Measurements from ENCODE around the gene APOM.

Gene APOM

GRCh38 chr6:31621991-31622390, 33.7 kb upstream of the APOM start:
- no peak for DNase-seq (ENCODE audit: insufficient read length, low spot score)
- no peak for FAIRE-seq
- no peak for TF ChIP-seq POLR2A (IDR thresholded peaks at IDR 0.05; ENCODE audit: low read depth, low read length)

- FAIRE-seq (no peak), DNase-seq (ENCODE audit: insufficient read length, low spot score) (no peak)
- no peak for TF ChIP-seq POLR2A (IDR thresholded peaks at IDR 0.05; ENCODE audit: low read depth, low read length)
These were observed 33.0 kb upstream of the APOM start for GRCh38 chr6:31622684-31623091.

DNA sequence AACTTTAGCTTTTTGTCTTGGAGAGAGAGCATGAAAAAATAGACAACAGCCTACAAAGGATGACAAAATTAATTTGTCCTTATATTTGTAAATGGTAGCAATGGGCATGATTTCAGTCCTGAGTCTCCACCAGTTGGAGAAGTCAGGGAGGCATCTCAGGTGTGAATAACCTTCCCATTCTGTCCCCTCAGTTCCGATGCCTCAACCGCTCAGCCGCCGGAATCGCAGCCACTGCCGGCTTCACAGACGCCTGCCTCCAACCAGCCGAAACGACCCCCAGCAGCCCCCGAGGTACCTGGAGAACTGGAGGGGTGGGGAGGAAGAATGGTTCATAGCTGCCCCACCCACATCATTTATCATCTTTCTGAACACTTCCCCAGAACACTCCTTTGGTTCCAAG, 31.6 kb upstream of the APOM start:
- no peak for FAIRE-seq
- DNase-seq (ENCODE audit: insufficient read length, low spot score), result no peak
- no peak for TF ChIP-seq POLR2A (IDR thresholded peaks at IDR 0.05; ENCODE audit: low read depth, low read length)

DNA sequence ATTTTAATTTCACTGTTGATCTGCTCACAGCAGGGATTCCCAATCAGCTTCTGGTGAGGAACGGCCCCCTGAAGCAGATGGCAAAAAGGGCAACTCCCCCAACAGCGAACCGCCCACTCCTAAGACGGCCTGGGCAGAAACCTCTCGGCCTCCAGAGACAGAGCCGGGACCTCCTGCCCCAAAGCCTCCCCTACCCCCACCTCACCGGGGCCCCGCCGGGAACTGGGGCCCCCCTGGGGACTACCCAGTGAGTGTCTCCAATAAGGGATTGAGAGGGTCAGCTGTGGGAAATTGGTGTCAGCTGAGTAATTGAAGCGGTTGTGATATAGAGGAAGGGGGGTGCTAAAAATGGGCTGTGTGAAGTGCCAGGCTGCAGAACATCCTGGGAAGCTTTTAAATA, 28.7 kb upstream of the APOM start:
- DNase-seq (ENCODE audit: insufficient read length, low spot score) (no peak), FAIRE-seq (no peak)
- no peak for TF ChIP-seq POLR2A (IDR thresholded peaks at IDR 0.05; ENCODE audit: low read depth, low read length)

- DNase-seq (ENCODE audit: insufficient read length, low spot score) (no peak), FAIRE-seq (no peak)
- TF ChIP-seq POLR2A (IDR thresholded peaks at IDR 0.05; ENCODE audit: low read depth, low read length), result no peak
These were observed 27.9 kb upstream of the APOM start for GRCh38 chr6:31627690-31628287.

GRCh38 chr6:31629014-31629413, 26.7 kb upstream of the APOM start:
- no peak for FAIRE-seq
- no peak for TF ChIP-seq POLR2A (IDR thresholded peaks at IDR 0.05; ENCODE audit: low read depth, low read length)
- no peak for DNase-seq (ENCODE audit: insufficient read length, low spot score)

- TF ChIP-seq POLR2A (IDR thresholded peaks at IDR 0.05; ENCODE audit: low read depth, low read length), result no peak
- DNase-seq (ENCODE audit: insufficient read length, low spot score), result no peak
- no peak for FAIRE-seq
These were observed 25.3 kb upstream of the APOM start for GRCh38 chr6:31630177-31630934.

DNA sequence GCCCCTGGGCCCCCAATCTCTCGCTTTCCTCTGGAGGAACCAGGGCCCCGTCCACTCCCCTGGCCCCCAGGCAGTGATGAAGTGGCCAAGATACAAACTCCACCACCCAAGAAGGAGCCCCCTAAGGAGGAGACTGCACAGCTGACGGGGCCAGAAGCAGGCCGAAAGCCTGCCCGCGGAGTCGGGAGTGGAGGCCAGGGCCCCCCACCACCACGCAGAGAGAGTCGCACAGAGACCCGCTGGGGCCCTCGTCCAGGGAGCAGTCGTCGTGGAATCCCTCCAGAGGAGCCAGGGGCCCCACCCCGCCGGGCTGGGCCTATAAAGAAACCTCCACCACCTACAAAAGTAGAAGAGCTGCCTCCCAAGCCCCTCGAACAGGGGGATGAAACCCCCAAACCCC, 24.5 kb upstream of the APOM start:
- DNase-seq (ENCODE audit: insufficient read length, low spot score), result no peak
- no peak for TF ChIP-seq POLR2A (IDR thresholded peaks at IDR 0.05; ENCODE audit: low read depth, low read length)
- FAIRE-seq, result no peak

- FAIRE-seq (no peak), DNase-seq (ENCODE audit: insufficient read length, low spot score) (no peak)
- TF ChIP-seq POLR2A (IDR thresholded peaks at IDR 0.05; ENCODE audit: low read depth, low read length), result no peak
These were observed 23.9 kb upstream of the APOM start for GRCh38 chr6:31631681-31632278.

GRCh38 chr6:31632279-31632946, 23.3 kb upstream of the APOM start:
- FAIRE-seq (no peak), DNase-seq (ENCODE audit: insufficient read length, low spot score) (no peak)
- no peak for TF ChIP-seq POLR2A (IDR thresholded peaks at IDR 0.05; ENCODE audit: low read depth, low read length)

- TF ChIP-seq POLR2A (IDR thresholded peaks at IDR 0.05; ENCODE audit: low read depth, low read length), result no peak
- FAIRE-seq, result no peak
- DNase-seq (ENCODE audit: insufficient read length, low spot score), result no peak
These were observed 22.2 kb upstream of the APOM start for GRCh38 chr6:31633447-31633846.

DNA sequence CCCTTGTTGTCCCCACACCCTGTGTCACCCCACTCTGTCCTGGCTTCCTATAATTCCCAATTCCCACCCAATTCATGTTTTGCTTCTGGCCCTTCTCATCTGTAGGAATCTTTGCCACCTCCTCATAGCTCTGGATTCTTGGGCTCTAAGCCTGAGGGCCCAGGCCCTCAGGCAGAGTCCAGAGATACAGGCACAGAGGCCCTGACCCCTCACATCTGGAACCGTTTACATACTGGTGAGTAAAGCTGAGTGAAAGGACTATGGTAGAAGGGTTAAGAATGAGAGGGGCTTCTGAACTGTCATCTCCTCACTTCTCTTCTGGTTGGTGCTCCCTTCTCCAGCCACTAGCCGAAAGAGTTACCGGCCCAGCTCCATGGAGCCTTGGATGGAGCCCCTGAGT, 21.6 kb upstream of the APOM start:
- FAIRE-seq (no peak), DNase-seq (ENCODE audit: insufficient read length, low spot score) (no peak)
- TF ChIP-seq POLR2A (IDR thresholded peaks at IDR 0.05; ENCODE audit: low read depth, low read length), result no peak

DNA sequence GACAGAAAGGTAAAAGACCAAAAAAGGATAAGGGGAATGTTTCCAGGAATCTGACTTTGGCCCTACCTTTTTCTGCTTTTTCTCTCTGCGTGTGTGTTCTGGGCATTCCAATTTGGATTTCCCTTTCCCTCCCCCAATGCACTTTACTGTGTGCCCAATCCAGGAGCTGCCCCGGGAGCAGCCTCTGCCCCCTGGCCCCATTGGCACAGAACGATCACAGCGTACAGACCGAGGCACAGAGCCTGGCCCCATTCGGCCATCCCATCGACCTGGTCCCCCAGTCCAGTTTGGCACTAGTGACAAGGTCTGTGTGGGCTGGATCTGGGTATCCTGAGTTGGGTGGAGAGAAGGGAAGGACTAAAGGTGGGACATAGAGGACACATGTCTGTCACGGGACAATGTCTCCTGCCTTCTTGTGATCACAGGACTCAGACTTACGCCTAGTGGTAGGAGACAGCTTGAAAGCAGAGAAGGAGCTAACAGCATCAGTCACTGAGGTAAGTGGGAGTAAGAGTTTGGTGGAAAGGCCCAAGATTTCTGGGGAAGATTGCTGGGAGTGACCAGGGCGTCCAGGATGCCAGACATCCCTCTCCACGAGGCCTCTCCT, 20.6 kb upstream of the APOM start:
- DNase-seq (ENCODE audit: insufficient read length, low spot score) (no peak), FAIRE-seq (no peak)
- TF ChIP-seq POLR2A (IDR thresholded peaks at IDR 0.05; ENCODE audit: low read depth, low read length), result no peak

Measured in H54 (cell line).